GM12874 (cell line): ENCODE data around the gene SLC2A4RG.

Experiments
- TF ChIP-seq, protein P1 (sequence below): IDR thresholded peaks from 2 replicates; pipeline ENCODE4 v1.5.1; 2011; ENCODE audit warnings: low read depth, mild to moderate bottlenecking, control low read depth, low read length, moderate library complexity; ENCODE audit not compliant: insufficient read depth

Gene SLC2A4RG

DNA sequence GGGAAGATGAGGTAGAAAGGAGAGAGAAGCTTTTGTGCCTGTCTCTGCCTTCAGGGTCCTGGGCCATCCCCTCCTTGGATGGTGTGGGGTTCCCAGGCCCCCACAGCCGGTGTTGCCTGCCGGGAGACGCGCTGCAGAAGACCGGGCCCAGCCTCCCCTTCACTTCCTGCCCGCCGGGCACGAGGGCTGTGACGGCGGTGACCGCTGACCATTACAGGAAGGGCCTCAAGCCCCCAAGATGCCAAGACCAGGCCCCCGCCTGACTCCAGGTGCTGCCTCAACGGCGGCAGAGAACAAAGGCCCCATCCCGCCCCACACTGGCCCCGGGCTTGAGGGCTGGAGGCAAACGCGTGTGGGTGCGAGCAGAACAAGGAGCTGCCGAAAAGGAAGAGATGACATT, 53.3 kb downstream of the SLC2A4RG start:
- TF ChIP-seq, protein P1, sequence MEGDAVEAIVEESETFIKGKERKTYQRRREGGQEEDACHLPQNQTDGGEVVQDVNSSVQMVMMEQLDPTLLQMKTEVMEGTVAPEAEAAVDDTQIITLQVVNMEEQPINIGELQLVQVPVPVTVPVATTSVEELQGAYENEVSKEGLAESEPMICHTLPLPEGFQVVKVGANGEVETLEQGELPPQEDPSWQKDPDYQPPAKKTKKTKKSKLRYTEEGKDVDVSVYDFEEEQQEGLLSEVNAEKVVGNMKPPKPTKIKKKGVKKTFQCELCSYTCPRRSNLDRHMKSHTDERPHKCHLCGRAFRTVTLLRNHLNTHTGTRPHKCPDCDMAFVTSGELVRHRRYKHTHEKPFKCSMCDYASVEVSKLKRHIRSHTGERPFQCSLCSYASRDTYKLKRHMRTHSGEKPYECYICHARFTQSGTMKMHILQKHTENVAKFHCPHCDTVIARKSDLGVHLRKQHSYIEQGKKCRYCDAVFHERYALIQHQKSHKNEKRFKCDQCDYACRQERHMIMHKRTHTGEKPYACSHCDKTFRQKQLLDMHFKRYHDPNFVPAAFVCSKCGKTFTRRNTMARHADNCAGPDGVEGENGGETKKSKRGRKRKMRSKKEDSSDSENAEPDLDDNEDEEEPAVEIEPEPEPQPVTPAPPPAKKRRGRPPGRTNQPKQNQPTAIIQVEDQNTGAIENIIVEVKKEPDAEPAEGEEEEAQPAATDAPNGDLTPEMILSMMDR: no peak
